HG03060 (cell line): ENCODE measurements around the gene CHCHD6.

ENCODE experiments used
- ATAC-seq: cut with Tn5 transposase; IDR thresholded peaks from one replicate; pipeline ENCODE4 v1.9.1; 2021; ENCODE audit warnings: low read depth, moderate number of reproducible peaks; ENCODE audit not compliant: unreplicated experiment

CHCHD6 gene

GRCh38 chr3:126952983-126953660 is 249.1 kb downstream of the CHCHD6 start:
- no peak for ATAC-seq

GRCh38 chr3:126954141-126954842 is 250.3 kb downstream of the CHCHD6 start:
- ATAC-seq, result no peak

- ATAC-seq, result no peak
Observed at GRCh38 chr3:126955004-126955790, 251.2 kb downstream of the CHCHD6 start.

- no peak for ATAC-seq
Observed at GRCh38 chr3:126956361-126956760, 252.3 kb downstream of the CHCHD6 start.

- ATAC-seq, result no peak
Observed at GRCh38 chr3:126956866-126957650, 253.0 kb downstream of the CHCHD6 start.

GRCh38 chr3:126957776-126958637 is 254.0 kb downstream of the CHCHD6 start:
- ATAC-seq, result no peak

GRCh38 chr3:126958638-126959085 is 254.6 kb downstream of the CHCHD6 start:
- ATAC-seq, result no peak

- ATAC-seq, result no peak
Observed at GRCh38 chr3:126959136-126959920, 255.3 kb downstream of the CHCHD6 start.

GRCh38 chr3:126959921-126960603 is 256.0 kb downstream of the CHCHD6 start:
- no peak for ATAC-seq

- no peak for ATAC-seq
Observed at GRCh38 chr3:126960604-126960995, 256.6 kb downstream of the CHCHD6 start.

- ATAC-seq, result no peak
Observed at GRCh38 chr3:126961191-126961790, 257.3 kb downstream of the CHCHD6 start.

GRCh38 chr3:126961791-126962461 is 257.9 kb downstream of the CHCHD6 start:
- no peak for ATAC-seq

- ATAC-seq, result no peak
Observed at GRCh38 chr3:126962756-126963155, 258.7 kb downstream of the CHCHD6 start.

GRCh38 chr3:126963261-126964190 is 259.5 kb downstream of the CHCHD6 start:
- ATAC-seq, result no peak

- no peak for ATAC-seq
Observed at GRCh38 chr3:126964261-126964660, 260.2 kb downstream of the CHCHD6 start.

GRCh38 chr3:126964950-126965349 is 260.9 kb downstream of the CHCHD6 start:
- no peak for ATAC-seq
